Suprapubic skin (tissue), 4 donors: ENCODE data around the gene TVP23B.
"Not testable (repeated sequence)": the region's sequence is repeated elsewhere in the genome, so short reads cannot be mapped to it uniquely, and the experiment has no call there.

Experiments
- CTCF ChIP-seq, 2 donors: fragments of 200-600 bp in 1 of 2; fragments of 450-650 bp in 1 of 2; sonication (generic) in 1 of 2; IDR thresholded peaks; one replicate each; pipeline ENCODE4 v1.5.1; 2016 to 2019; ENCODE audit warnings: antibody characterized with exemption in 2 of 2, mild to moderate bottlenecking in 1 of 2, moderate library complexity in 1 of 2
- POLR2A ChIP-seq, 2 donors: fragments of 450-650 bp; IDR thresholded peaks; one replicate each; pipeline ENCODE4 v1.6.1; 2017; ENCODE audit warnings: antibody characterized with exemption in 2 of 2, mild to moderate bottlenecking in 2 of 2, moderate library complexity in 2 of 2
- POLR2AphosphoS5 ChIP-seq, 3 donors: sonication (generic); formaldehyde crosslinking; IDR thresholded peaks; one replicate each; pipeline ENCODE4 v1.6.1; 2017; ENCODE audit warnings: antibody characterized with exemption in 3 of 3

GRCh38 chr17:18733350-18733749 lies 47.6 kb upstream of the TVP23B start:
- TF ChIP-seq CTCF, POLR2A, POLR2AphosphoS5 (IDR thresholded peaks at IDR 0.05): not testable (repeated sequence)
